IgD-negative memory B cell (primary cell): ENCODE results near the gene ZNF837. TPM values are rescaled to one million over a fixed set of nuclear protein-coding genes. Genes with fewer than 3 reads are reported as not detected.
"Not testable (repeated sequence)": the region's sequence is repeated elsewhere in the genome, so short reads cannot be mapped to it uniquely, and the experiment has no call there.

Source experiments
- H3K27ac Mint-ChIP-seq, 3 donors: one replicate each; pipeline ENCODE4 v1.8.0; 2020 to 2022; ENCODE audit warnings: mild to moderate bottlenecking in 3 of 3, mixed read lengths in 3 of 3, moderate library complexity in 1 of 3
- H3K27me3 Mint-ChIP-seq: one replicate; pipeline ENCODE4 v1.8.0; 2021; ENCODE audit warnings: mixed read lengths
- H3K36me3 Mint-ChIP-seq: one replicate; pipeline ENCODE4 v1.8.0; 2020; ENCODE audit warnings: mild to moderate bottlenecking, mixed read lengths
- H3K4me1 Mint-ChIP-seq, 3 donors: one replicate each; pipeline ENCODE4 v1.8.0; 2020 to 2022; ENCODE audit warnings: mixed read lengths in 3 of 3, mild to moderate bottlenecking in 1 of 3
- H3K4me3 Mint-ChIP-seq, 4 donors: one replicate each; pipeline ENCODE4 v1.8.0; 2020 to 2022; ENCODE audit warnings: mild to moderate bottlenecking in 4 of 4, mixed read lengths in 4 of 4, moderate library complexity in 3 of 4
- H3K9me3 Mint-ChIP-seq, 3 donors: one replicate each; pipeline ENCODE4 v1.8.0; 2020 to 2021; ENCODE audit warnings: mixed read lengths in 3 of 3, mild to moderate bottlenecking in 1 of 3
- polyA plus RNA-seq: library from polyadenylated mRNA; unstranded; fragments of 300-500 nt; fragmentation: Illumina TruSeq; gene quantifications from one replicate; pipeline ENCODE4 v1.2.3, GENCODE V29; 2021

The ZNF837 gene
- polyA plus RNA-seq, 1 donor from 2014 or later, result 8.0 TPM

- Mint-ChIP-seq H3K4me1 (peaks cover 8 to 13% (median 10%) of the 10 kb centered on the region in 3 donors), H3K36me3 (peaks cover 3% of the 10 kb centered on the region), H3K9me3 (peaks cover 0 to 2% (median 0%) of the 10 kb centered on the region in 3 donors), H3K4me3 (peak overlapping the region in 1 of 4 donors; percentile 23), H3K27me3 (peaks cover 2% of the 10 kb centered on the region), H3K27ac (peak overlapping the region in 1 of 3 donors; percentile 86)
Observed at GRCh38 chr19:58351990-58352755, 28.7 kb downstream of the ZNF837 start.

- peaks cover 3% of the 10 kb centered on the region for H3K36me3 Mint-ChIP-seq
- H3K4me3 Mint-ChIP-seq, result peak overlapping the region in 1 of 4 donors; percentile 60
- H3K9me3 Mint-ChIP-seq, result peaks cover 0 to 2% (median 0%) of the 10 kb centered on the region in 3 donors
- peaks cover 2% of the 10 kb centered on the region for H3K27me3 Mint-ChIP-seq
- no peak overlapping the region for H3K27ac Mint-ChIP-seq
- H3K4me1 Mint-ChIP-seq, result peaks cover 10 to 17% (median 11%) of the 10 kb centered on the region in 3 donors
Observed at GRCh38 chr19:58351558-58351878, 29.3 kb downstream of the ZNF837 start.

GRCh38 chr19:58350871-58351557 is 29.8 kb downstream of the ZNF837 start:
- peak overlapping the region; percentile 27 to 60 (median 44) for H3K4me3 Mint-ChIP-seq
- peaks cover 3% of the 10 kb centered on the region for H3K36me3 Mint-ChIP-seq
- peaks cover 0 to 2% (median 0%) of the 10 kb centered on the region in 3 donors for H3K9me3 Mint-ChIP-seq
- H3K27ac Mint-ChIP-seq, result no peak overlapping the region
- H3K27me3 Mint-ChIP-seq, result peaks cover 2% of the 10 kb centered on the region
- H3K4me1 Mint-ChIP-seq, result peaks cover 10 to 18% (median 11%) of the 10 kb centered on the region in 3 donors

GRCh38 chr19:58350001-58350861 is 30.6 kb downstream of the ZNF837 start:
- peak overlapping the region in 2 of 3 donors; percentile 45 to 53 for H3K27ac Mint-ChIP-seq
- H3K4me3 Mint-ChIP-seq, result peak overlapping the region in 3 of 4 donors; percentile 59 to 63 (median 60)
- peaks cover 0 to 2% (median 0%) of the 10 kb centered on the region in 3 donors for H3K9me3 Mint-ChIP-seq
- no peaks in the 10 kb centered on the region for H3K27me3 Mint-ChIP-seq
- peaks cover 3% of the 10 kb centered on the region for H3K36me3 Mint-ChIP-seq
- H3K4me1 Mint-ChIP-seq, result peaks cover 11 to 20% (median 15%) of the 10 kb centered on the region in 3 donors

- H3K9me3 Mint-ChIP-seq, result peaks cover 0 to 2% (median 0%) of the 10 kb centered on the region in 3 donors
- H3K4me3 Mint-ChIP-seq, result peak overlapping the region in 3 of 4 donors; percentile 50 to 89 (median 59)
- H3K36me3 Mint-ChIP-seq, result peaks cover 3% of the 10 kb centered on the region
- H3K4me1 Mint-ChIP-seq, result peaks cover 11 to 20% (median 15%) of the 10 kb centered on the region in 3 donors
- H3K27me3 Mint-ChIP-seq, result no peaks in the 10 kb centered on the region
- H3K27ac Mint-ChIP-seq, result peak overlapping the region in 2 of 3 donors; percentile 45 to 53
Observed at GRCh38 chr19:58349590-58349989, 31.2 kb downstream of the ZNF837 start.

GRCh38 chr19:58348080-58348479 is 32.8 kb downstream of the ZNF837 start:
- not testable (repeated sequence) for H3K36me3 Mint-ChIP-seq, H3K27me3 Mint-ChIP-seq, H3K9me3 Mint-ChIP-seq
- Mint-ChIP-seq H3K27ac (peak overlapping the region; percentile 59 to 88 (median 88)), H3K4me3 (peak overlapping the region; percentile 88 to 99 (median 92)), H3K4me1 (peaks cover 11 to 20% (median 15%) of the 10 kb centered on the region in 3 donors)

- H3K27me3 Mint-ChIP-seq, result no peaks in the 10 kb centered on the region
- H3K27ac Mint-ChIP-seq, result peak overlapping the region; percentile 59 to 88 (median 88)
Observed at GRCh38 chr19:58346961-58347929, 33.6 kb downstream of the ZNF837 start.

GRCh38 chr19:58345558-58345957 is 35.3 kb downstream of the ZNF837 start:
- Mint-ChIP-seq H3K27me3 (no peaks in the 10 kb centered on the region), H3K36me3 (peaks cover 10% of the 10 kb centered on the region), H3K27ac (peak overlapping the region in 1 of 3 donors; percentile 69), H3K4me3 (peak overlapping the region in 3 of 4 donors; percentile 65 to 89 (median 82)), H3K4me1 (peaks cover 13 to 22% (median 19%) of the 10 kb centered on the region in 3 donors), H3K9me3 (peaks cover 0 to 2% (median 0%) of the 10 kb centered on the region in 3 donors)

More at GRCh38 chr19:58346961-58347929, 33.6 kb downstream of the ZNF837 start:
- H3K36me3 Mint-ChIP-seq, result peaks cover 3% of the 10 kb centered on the region
- H3K9me3 Mint-ChIP-seq, result peaks cover 0 to 2% (median 0%) of the 10 kb centered on the region in 3 donors
- peak overlapping the region; percentile 88 to 99 (median 92) for H3K4me3 Mint-ChIP-seq
- peaks cover 11 to 20% (median 17%) of the 10 kb centered on the region in 3 donors for H3K4me1 Mint-ChIP-seq

GRCh38 chr19:58338825-58339558 is 41.8 kb downstream of the ZNF837 start:
- Mint-ChIP-seq H3K27me3 (no peaks in the 10 kb centered on the region), H3K9me3 (peaks cover 0 to 2% (median 0%) of the 10 kb centered on the region in 3 donors), H3K27ac (no peak overlapping the region), H3K4me1 (peaks cover 2 to 4% (median 2%) of the 10 kb centered on the region in 3 donors), H3K4me3 (no peak overlapping the region), H3K36me3 (peaks cover 23% of the 10 kb centered on the region)

GRCh38 chr19:58338336-58338735 is 42.5 kb downstream of the ZNF837 start:
- Mint-ChIP-seq H3K4me3 (no peak overlapping the region), H3K4me1 (peaks cover 2 to 4% (median 2%) of the 10 kb centered on the region in 3 donors), H3K27ac (peak overlapping the region in 1 of 3 donors; percentile 57), H3K27me3 (no peaks in the 10 kb centered on the region), H3K9me3 (peaks cover 0 to 2% (median 0%) of the 10 kb centered on the region in 3 donors), H3K36me3 (peaks cover 23% of the 10 kb centered on the region)

- H3K36me3 Mint-ChIP-seq, result peaks cover 29% of the 10 kb centered on the region
- peak overlapping the region in 1 of 3 donors; percentile 23 for H3K27ac Mint-ChIP-seq
- no peak overlapping the region for H3K4me3 Mint-ChIP-seq
- H3K4me1 Mint-ChIP-seq, result peaks cover 0 to 5% (median 2%) of the 10 kb centered on the region in 3 donors
- no peaks in the 10 kb centered on the region for H3K27me3 Mint-ChIP-seq
- peaks cover 0 to 2% (median 0%) of the 10 kb centered on the region in 3 donors for H3K9me3 Mint-ChIP-seq
Observed at GRCh38 chr19:58336820-58337219, 44.0 kb downstream of the ZNF837 start.

- peaks cover 26% of the 10 kb centered on the region for H3K36me3 Mint-ChIP-seq
- peaks cover 0 to 5% (median 2%) of the 10 kb centered on the region in 3 donors for H3K4me1 Mint-ChIP-seq
- peaks cover 0 to 2% (median 0%) of the 10 kb centered on the region in 3 donors for H3K9me3 Mint-ChIP-seq
- no peaks in the 10 kb centered on the region for H3K27me3 Mint-ChIP-seq
- H3K4me3 Mint-ChIP-seq, result peak overlapping the region in 1 of 4 donors; percentile 78
- H3K27ac Mint-ChIP-seq, result no peak overlapping the region
Observed at GRCh38 chr19:58336216-58336615, 44.6 kb downstream of the ZNF837 start.

GRCh38 chr19:58335630-58336029 is 45.2 kb downstream of the ZNF837 start:
- Mint-ChIP-seq H3K27ac (no peak overlapping the region), H3K27me3 (no peaks in the 10 kb centered on the region), H3K9me3 (peaks cover 0 to 2% (median 0%) of the 10 kb centered on the region in 3 donors), H3K4me3 (no peak overlapping the region), H3K4me1 (peaks cover 0 to 4% (median 2%) of the 10 kb centered on the region in 3 donors), H3K36me3 (peaks cover 24% of the 10 kb centered on the region)
